Activated CD4-positive, alpha-beta T cell treated with anti-CD3 and anti-CD28 coated beads for 36 hours (primary cell): ENCODE results near the gene PNMA8B. TPM values are rescaled to one million over a fixed set of nuclear protein-coding genes. Genes with fewer than 3 reads are reported as not detected.

Experiments used
- ATAC-seq: fragments of 200-7000 bp; cut with Tn5 transposase; one replicate; pipeline ENCODE4 v1.10.0; 2021; ENCODE audit warnings: mild to moderate bottlenecking, moderate library complexity
- CTCF ChIA-PET: fragments of 350-600 bp; sonication (Branson Sonifier 250); formaldehyde crosslinking; loops from one replicate; lab custom pipeline; 2021; ENCODE audit warnings: antibody characterized with exemption; lab: Charles Lee
- POLR2A ChIA-PET: fragments of 350-600 bp; sonication (Branson Sonifier 250); formaldehyde crosslinking; loops from one replicate; lab custom pipeline; 2021; ENCODE audit warnings: antibody characterized with exemption, inconsistent platforms; lab: Charles Lee
- DNase-seq: peaks from one replicate; pipeline ENCODE4 v3.0.0-alpha.2; 2020
- H3K27ac Mint-ChIP-seq: one replicate; pipeline ENCODE4 v1.8.0; 2021; ENCODE audit warnings: mixed read lengths
- H3K27me3 Mint-ChIP-seq: one replicate; pipeline ENCODE4 v1.8.0; 2021; ENCODE audit warnings: mixed read lengths
- H3K36me3 Mint-ChIP-seq: one replicate; pipeline ENCODE4 v1.8.0; 2021; ENCODE audit warnings: low read depth, mixed read lengths
- H3K4me1 Mint-ChIP-seq: one replicate; pipeline ENCODE4 v1.8.0; 2021; ENCODE audit warnings: mixed read lengths
- H3K4me3 Mint-ChIP-seq: one replicate; pipeline ENCODE4 v1.8.0; 2021; ENCODE audit warnings: mild to moderate bottlenecking, moderate library complexity, mixed read lengths
- H3K9me3 Mint-ChIP-seq: one replicate; pipeline ENCODE4 v1.8.0; 2021; ENCODE audit warnings: low read depth, mixed read lengths
- intact Hi-C, 2 experiments: fragments of 100-400 bp; cut with DNase I in 1 of 2; cut with micrococcal nuclease in 1 of 2; formaldehyde crosslinking; loops; one replicate each; pipeline versions ENCODE4 v1.14.2 to v1.15.1; 2022 to 2024; cut with DNase I, micrococcal nuclease
- total RNA-seq, 2 experiments: library from RNA; stranded (reverse); gene quantifications; one replicate each; pipeline ENCODE4 v1.2.3, GENCODE V29; 2021

The PNMA8B gene
- total RNA-seq, 2 experiments from 2014 or later: 0.07 to 0.14 TPM

- no peaks in the 10 kb centered on the region for H3K9me3 Mint-ChIP-seq
- peaks cover 41% of the 10 kb centered on the region for H3K27me3 Mint-ChIP-seq
- H3K4me3 Mint-ChIP-seq: no peak overlapping the region
- CTCF ChIA-PET: interaction anchor here (0.6 to 0.7 kb wide), 2 partner anchors 65 to 93 kb away, joined by 3 read pairs; no protein-coding TSS in a partner anchor
- intact Hi-C loops: no loop called here
- POLR2A ChIA-PET: no interaction called here
- peaks cover 10% of the 10 kb centered on the region for H3K4me1 Mint-ChIP-seq
- DNase-seq (no peak), ATAC-seq (no peak)
- H3K27ac Mint-ChIP-seq: no peak overlapping the region
- H3K36me3 Mint-ChIP-seq: no peaks in the 10 kb centered on the region
Measured at GRCh38 chr19:46494941-46495785, 504 bp downstream of the PNMA8B start.

GRCh38 chr19:46494146-46494940, 1.3 kb downstream of the PNMA8B start:
- intact Hi-C loops: no loop called here
- no peaks in the 10 kb centered on the region for H3K9me3 Mint-ChIP-seq
- ChIA-PET CTCF (interaction anchor here (0.7 kb wide), 1 partner anchor 58 kb away, joined by 3 read pairs; no protein-coding TSS in a partner anchor), POLR2A (no interaction called here)
- DNase-seq (peak; percentile 11), ATAC-seq (no peak)
- peaks cover 13% of the 10 kb centered on the region for H3K4me1 Mint-ChIP-seq
- no peaks in the 10 kb centered on the region for H3K36me3 Mint-ChIP-seq
- peaks cover 41% of the 10 kb centered on the region for H3K27me3 Mint-ChIP-seq
- peak overlapping the region; percentile 45 for H3K27ac Mint-ChIP-seq
- peak overlapping the region; percentile 56 for H3K4me3 Mint-ChIP-seq

GRCh38 chr19:46493236-46494145, 2.2 kb downstream of the PNMA8B start:
- H3K4me3 Mint-ChIP-seq: peak overlapping the region; percentile 56
- H3K4me1 Mint-ChIP-seq: peaks cover 14% of the 10 kb centered on the region
- peaks cover 47% of the 10 kb centered on the region for H3K27me3 Mint-ChIP-seq
- H3K27ac Mint-ChIP-seq: no peak overlapping the region
- no peaks in the 10 kb centered on the region for H3K36me3 Mint-ChIP-seq
- DNase-seq (peak; percentile 63), ATAC-seq (no peak)
- ChIA-PET CTCF (interaction anchor here (0.7 kb wide), 1 partner anchor 57 kb away, joined by 3 read pairs; no protein-coding TSS in a partner anchor), POLR2A (no interaction called here)
- intact Hi-C loops: no loop called here
- no peaks in the 10 kb centered on the region for H3K9me3 Mint-ChIP-seq

- peak; percentile 45 for DNase-seq
- no peak overlapping the region for H3K27ac Mint-ChIP-seq
- peaks cover 16% of the 10 kb centered on the region for H3K4me1 Mint-ChIP-seq
- H3K4me3 Mint-ChIP-seq: peak overlapping the region; percentile 54
- H3K27me3 Mint-ChIP-seq: peaks cover 52% of the 10 kb centered on the region
- peak; percentile 59 for ATAC-seq
- H3K36me3 Mint-ChIP-seq: no peaks in the 10 kb centered on the region
- intact Hi-C loops: no loop called here
- no peaks in the 10 kb centered on the region for H3K9me3 Mint-ChIP-seq
- ChIA-PET POLR2A (no interaction called here), CTCF (no interaction called here)
Measured at GRCh38 chr19:46492841-46493235, 2.8 kb downstream of the PNMA8B start.

GRCh38 chr19:46491975-46492682, 3.5 kb downstream of the PNMA8B start:
- CTCF ChIA-PET: no interaction called here
- POLR2A ChIA-PET: no interaction called here
- Mint-ChIP-seq H3K27ac (no peak overlapping the region), H3K4me3 (no peak overlapping the region), H3K9me3 (no peaks in the 10 kb centered on the region), H3K36me3 (no peaks in the 10 kb centered on the region), H3K4me1 (peaks cover 19% of the 10 kb centered on the region), H3K27me3 (peaks cover 57% of the 10 kb centered on the region)
- DNase-seq (peak; percentile 16), ATAC-seq (no peak)
- intact Hi-C loops: no loop called here

- Mint-ChIP-seq H3K4me1 (peaks cover 19% of the 10 kb centered on the region), H3K36me3 (no peaks in the 10 kb centered on the region), H3K27me3 (peaks cover 66% of the 10 kb centered on the region), H3K27ac (no peak overlapping the region), H3K4me3 (no peak overlapping the region), H3K9me3 (no peaks in the 10 kb centered on the region)
- intact Hi-C loops: no loop called here
- POLR2A ChIA-PET: no interaction called here
- DNase-seq: no peak
- CTCF ChIA-PET: interaction anchor here (1.3 to 1.7 kb wide), 2 partner anchors 91 to 96 kb away, joined by 4 to 11 read pairs; no protein-coding TSS in a partner anchor
- no peak for ATAC-seq
Measured at GRCh38 chr19:46490774-46491173, 4.9 kb downstream of the PNMA8B start.

GRCh38 chr19:46489445-46490272, 6.0 kb downstream of the PNMA8B start:
- DNase-seq (peak; percentile 42), ATAC-seq (no peak)
- CTCF ChIA-PET: interaction anchor here (0.7 to 2.9 kb wide), 8 partner anchors 12 to 94 kb away, joined by 3 to 19 read pairs (median 4); partner anchors contain the start of gene CCDC8
- H3K27me3 Mint-ChIP-seq: peaks cover 67% of the 10 kb centered on the region
- H3K4me1 Mint-ChIP-seq: peaks cover 18% of the 10 kb centered on the region
- POLR2A ChIA-PET: no interaction called here
- intact Hi-C loops: loop anchor here in 1 of 2 experiments (5.0 kb wide), 1 partner anchor 412 kb away; no protein-coding TSS in a partner anchor
- no peaks in the 10 kb centered on the region for H3K36me3 Mint-ChIP-seq
- H3K4me3 Mint-ChIP-seq: no peak overlapping the region
- H3K27ac Mint-ChIP-seq: no peak overlapping the region
- no peaks in the 10 kb centered on the region for H3K9me3 Mint-ChIP-seq

GRCh38 chr19:46488551-46488950, 7.1 kb downstream of the PNMA8B start:
- ATAC-seq: no peak
- ChIA-PET CTCF (interaction anchor here (0.5 to 2.9 kb wide), 11 partner anchors 14 to 595 kb away, joined by 3 to 19 read pairs (median 3); no protein-coding TSS in a partner anchor), POLR2A (interaction anchor here (0.6 kb wide), 1 partner anchor 83 kb away, joined by 3 read pairs; no protein-coding TSS in a partner anchor)
- peak; percentile 19 for DNase-seq
- peaks cover 13% of the 10 kb centered on the region for H3K4me1 Mint-ChIP-seq
- no peaks in the 10 kb centered on the region for H3K36me3 Mint-ChIP-seq
- H3K9me3 Mint-ChIP-seq: no peaks in the 10 kb centered on the region
- H3K27ac Mint-ChIP-seq: no peak overlapping the region
- no peak overlapping the region for H3K4me3 Mint-ChIP-seq
- intact Hi-C loops: loop anchor here in 1 of 2 experiments (1.0 to 5.0 kb wide), 4 partner anchors 86 to 411 kb away; no protein-coding TSS in a partner anchor
- peaks cover 61% of the 10 kb centered on the region for H3K27me3 Mint-ChIP-seq

- Mint-ChIP-seq H3K36me3 (no peaks in the 10 kb centered on the region), H3K27ac (no peak overlapping the region), H3K27me3 (peaks cover 61% of the 10 kb centered on the region), H3K4me1 (peaks cover 11% of the 10 kb centered on the region), H3K9me3 (no peaks in the 10 kb centered on the region), H3K4me3 (no peak overlapping the region)
- intact Hi-C loops: loop anchor here (1.0 to 5.0 kb wide), 6 partner anchors 86 to 411 kb away; no protein-coding TSS in a partner anchor
- ChIA-PET CTCF (interaction anchor here (0.6 to 2.9 kb wide), 19 partner anchors 11 to 737 kb away, joined by 3 to 19 read pairs (median 3); no protein-coding TSS in a partner anchor), POLR2A (interaction anchor here (0.6 kb wide), 2 partner anchors 83 to 169 kb away, joined by 3 to 7 read pairs; no protein-coding TSS in a partner anchor)
- ATAC-seq: peak; percentile 68
- DNase-seq: peak; percentile 86
Measured at GRCh38 chr19:46487802-46488445, 7.7 kb downstream of the PNMA8B start.
